HEK293T (cell line): ENCODE data around the gene OGDH.

Experiments used
- ARNT ChIP-seq: fragments of 450-650 bp; IDR thresholded peaks from 2 replicates; pipeline ENCODE4 v1.6.1; 2017; ENCODE audit warnings: mild to moderate bottlenecking
- CTBP1 ChIP-seq: fragments of 450-650 bp; IDR thresholded peaks from 2 replicates; pipeline ENCODE4 v1.6.1; 2016; ENCODE audit warnings: borderline replicate concordance
- ELF4 ChIP-seq: fragments of 450-650 bp; IDR thresholded peaks from 2 replicates; pipeline ENCODE4 v1.6.1; 2017; ENCODE audit warnings: antibody characterized with exemption
- FOXA1 ChIP-seq: fragments of 450-650 bp; IDR thresholded peaks from 2 replicates; pipeline ENCODE4 v1.6.1; 2016; ENCODE audit warnings: mild to moderate bottlenecking
- FOXK2 ChIP-seq: fragments of 450-650 bp; IDR thresholded peaks from 2 replicates; pipeline ENCODE4 v1.6.1; 2016; ENCODE audit warnings: mild to moderate bottlenecking
- FOXM1 ChIP-seq: fragments of 450-650 bp; IDR thresholded peaks from 2 replicates; pipeline ENCODE4 v1.6.1; 2017; ENCODE audit warnings: mild to moderate bottlenecking, borderline replicate concordance
- HDGF ChIP-seq: fragments of 450-650 bp; IDR thresholded peaks from 2 replicates; pipeline ENCODE4 v1.6.1; 2017; ENCODE audit warnings: antibody characterized with exemption, borderline replicate concordance
- LEF1 ChIP-seq: fragments of 450-650 bp; IDR thresholded peaks from 2 replicates; pipeline ENCODE4 v1.6.1; 2017; ENCODE audit warnings: mild to moderate bottlenecking, borderline replicate concordance
- NFRKB ChIP-seq: fragments of 450-650 bp; IDR thresholded peaks from 2 replicates; pipeline ENCODE4 v1.6.1; 2016; ENCODE audit warnings: mild to moderate bottlenecking, moderate library complexity
- PKNOX1 ChIP-seq: fragments of 450-650 bp; IDR thresholded peaks from 2 replicates; pipeline ENCODE4 v1.6.1; 2016
- SP1 ChIP-seq: fragments of 450-650 bp; IDR thresholded peaks from 2 replicates; pipeline ENCODE4 v1.6.1; 2017
- SUZ12 ChIP-seq: fragments of 450-650 bp; IDR thresholded peaks from 2 replicates; pipeline ENCODE4 v1.6.1; 2016; ENCODE audit warnings: mild to moderate bottlenecking
- TARDBP ChIP-seq: fragments of 450-650 bp; IDR thresholded peaks from 2 replicates; pipeline ENCODE4 v1.6.1; 2016
- ZNF384 ChIP-seq: fragments of 450-650 bp; IDR thresholded peaks from 2 replicates; pipeline ENCODE4 v1.6.1; 2016

DNA sequence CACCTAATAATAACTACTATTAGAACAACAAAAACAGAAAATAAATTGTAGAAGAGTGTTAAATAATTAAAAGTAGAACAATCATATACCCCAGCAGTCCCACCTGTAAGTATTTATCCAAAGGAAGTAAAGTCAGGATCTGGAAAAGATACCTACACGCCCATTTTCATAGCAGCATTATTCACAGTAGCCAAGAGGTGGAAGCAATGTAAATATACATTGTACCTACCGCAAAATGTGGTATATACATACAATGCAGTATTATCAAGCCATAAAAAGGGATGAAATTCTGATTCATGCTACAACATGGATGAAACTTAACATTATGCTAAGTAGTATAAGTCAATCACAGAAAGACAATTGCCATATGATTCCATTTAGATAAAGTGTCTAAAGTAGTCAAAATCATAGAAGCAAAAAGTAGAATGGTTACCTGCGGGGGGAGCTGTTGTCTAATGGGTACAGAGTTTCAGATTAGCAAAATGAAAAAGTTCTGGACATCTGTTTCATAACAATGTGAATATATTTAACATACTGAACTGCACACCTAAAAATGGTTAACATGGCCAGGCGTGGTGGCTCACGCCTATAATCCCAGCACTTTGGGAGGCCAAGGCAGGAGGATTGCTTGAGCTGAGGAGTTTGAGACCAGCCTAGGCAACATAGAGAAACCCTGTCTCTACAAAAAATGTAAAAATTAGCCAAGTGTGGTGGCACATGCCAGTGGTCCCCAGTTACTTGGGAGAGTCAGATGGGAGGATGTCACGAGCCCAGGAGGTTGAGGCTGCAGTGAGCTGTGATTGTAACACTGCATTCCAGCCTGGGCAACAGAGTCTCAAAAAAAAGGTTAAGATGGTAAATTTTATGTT, 18.4 kb upstream of the OGDH start:
- no peak for TF ChIP-seq SP1
- no peak for TF ChIP-seq PKNOX1
- TF ChIP-seq FOXK2: no peak
- TF ChIP-seq HDGF: no peak
- no peak for TF ChIP-seq FOXA1
- TF ChIP-seq LEF1: no peak
- TF ChIP-seq SUZ12: no peak
- TF ChIP-seq FOXM1: no peak
- no peak for TF ChIP-seq ARNT
- no peak for TF ChIP-seq ZNF384
- no peak for TF ChIP-seq ELF4
- no peak for TF ChIP-seq TARDBP
- no peak for TF ChIP-seq CTBP1
- TF ChIP-seq NFRKB: no peak
